Osteoblast (primary cell): ENCODE results near the gene AKT3. TPM values are rescaled to one million over a fixed set of nuclear protein-coding genes. Genes with fewer than 3 reads are reported as not detected.
A peak's percentile ranks its signal among the peaks of the same experiment; 100 is the strongest.

Source experiments
- DNase-seq: peaks from one replicate; pipeline ENCODE4 v3.0.0; 2011; ENCODE audit warnings: low spot score, mixed read lengths; ENCODE audit not compliant: insufficient read length; ENCODE audit errors: missing footprints
- H2AFZ ChIP-seq: 2 replicates; pipeline ENCODE4 v1.6.0; 2011; ENCODE audit warnings: mild to moderate bottlenecking, low read length
- H3K27ac ChIP-seq: 2 replicates; pipeline ENCODE4 v1.5.1; 2011; ENCODE audit warnings: mild to moderate bottlenecking, low read depth, low read length, moderate library complexity
- H3K27me3 ChIP-seq: 2 replicates; pipeline ENCODE4 v1.6.0; 2012; ENCODE audit warnings: mild to moderate bottlenecking, control low read depth, inconsistent platforms, low read length, moderate library complexity; ENCODE audit not compliant: insufficient read depth
- H3K36me3 ChIP-seq: 2 replicates; pipeline ENCODE4 v1.5.1; 2011; ENCODE audit warnings: mild to moderate bottlenecking, low read length, control low read depth, moderate library complexity; ENCODE audit not compliant: insufficient read depth
- H3K4me1 ChIP-seq: 2 replicates; pipeline ENCODE4 v1.5.1; 2011; ENCODE audit warnings: mild to moderate bottlenecking, low read length, control low read depth, moderate library complexity; ENCODE audit not compliant: insufficient read depth
- H3K4me2 ChIP-seq: 2 replicates; pipeline ENCODE4 v1.6.0; 2011; ENCODE audit warnings: mild to moderate bottlenecking, low read length; ENCODE audit not compliant: insufficient read depth
- H3K4me3 ChIP-seq: fragments of 200-600 bp; sonication (generic); 3 replicates; pipeline ENCODE4 v1.5.1; 2012; ENCODE audit warnings: mild to moderate bottlenecking, low read length, inconsistent platforms; ENCODE audit not compliant: insufficient read depth
- H3K79me2 ChIP-seq: 2 replicates; pipeline ENCODE4 v1.6.0; 2012; ENCODE audit warnings: mild to moderate bottlenecking, low read length, control low read depth, inconsistent platforms; ENCODE audit not compliant: insufficient read depth
- H3K9me3 ChIP-seq: 2 replicates; pipeline ENCODE4 v1.5.1; 2011; ENCODE audit warnings: low read depth, low read length, control low read depth
- H4K20me1 ChIP-seq: 2 replicates; pipeline ENCODE4 v1.6.0; 2012; ENCODE audit warnings: mild to moderate bottlenecking, low read length, control low read depth; ENCODE audit not compliant: insufficient read depth
- CTCF ChIP-seq: IDR thresholded peaks from 2 replicates; pipeline ENCODE4 v1.5.1; 2011; ENCODE audit warnings: mild to moderate bottlenecking, low read depth, low read length, moderate library complexity; ENCODE audit errors: extremely low read depth
- total RNA-seq: library from RNA; depleted of rRNA; stranded (reverse); fragments of >200 nt; gene quantifications from 2 replicates; pipeline ENCODE4 v1.2.3, GENCODE V29; 2012

The AKT3 gene
- total RNA-seq, 1 donor = 38.7 TPM

GRCh38 chr1:243719476-243719875 is 130.6 kb downstream of the AKT3 start:
- no peaks in the 10 kb centered on the region for H3K27me3 ChIP-seq
- H3K4me3 ChIP-seq = no peak overlapping the region
- peak overlapping the region; percentile 47 for H3K4me2 ChIP-seq
- TF ChIP-seq CTCF = no peak
- H3K9me3 ChIP-seq = no peaks in the 10 kb centered on the region
- no peaks in the 10 kb centered on the region for H4K20me1 ChIP-seq
- H3K36me3 ChIP-seq = no peaks in the 10 kb centered on the region
- DNase-seq = no peak
- H3K79me2 ChIP-seq = peaks cover 30% of the 10 kb centered on the region
- H3K27ac ChIP-seq = peak overlapping the region; percentile 75
- H2AFZ ChIP-seq = no peak overlapping the region
- peaks cover 26% of the 10 kb centered on the region for H3K4me1 ChIP-seq

- Histone ChIP-seq H3K9me3 (no peaks in the 10 kb centered on the region), H3K27ac (peak overlapping the region; percentile 75), H2AFZ (no peak overlapping the region), H3K27me3 (no peaks in the 10 kb centered on the region), H3K4me1 (peaks cover 26% of the 10 kb centered on the region), H3K36me3 (no peaks in the 10 kb centered on the region), H3K4me3 (peak overlapping the region; percentile 5), H4K20me1 (no peaks in the 10 kb centered on the region), H3K79me2 (peaks cover 30% of the 10 kb centered on the region), H3K4me2 (peak overlapping the region; percentile 47)
- peak; percentile 47 for DNase-seq
- TF ChIP-seq CTCF = no peak
These were observed 131.2 kb downstream of the AKT3 start for GRCh38 chr1:243718893-243719292.

- H3K9me3 ChIP-seq = no peaks in the 10 kb centered on the region
- H3K27ac ChIP-seq = peak overlapping the region; percentile 18
- peaks cover 28% of the 10 kb centered on the region for H3K79me2 ChIP-seq
- H4K20me1 ChIP-seq = no peaks in the 10 kb centered on the region
- H3K27me3 ChIP-seq = no peaks in the 10 kb centered on the region
- H2AFZ ChIP-seq = no peak overlapping the region
- H3K4me2 ChIP-seq = no peak overlapping the region
- TF ChIP-seq CTCF = no peak
- no peak for DNase-seq
- H3K4me3 ChIP-seq = no peak overlapping the region
- H3K4me1 ChIP-seq = peaks cover 23% of the 10 kb centered on the region
- H3K36me3 ChIP-seq = no peaks in the 10 kb centered on the region
These were observed 132.0 kb downstream of the AKT3 start for GRCh38 chr1:243718022-243718421.

- H3K36me3 ChIP-seq = no peaks in the 10 kb centered on the region
- H3K4me3 ChIP-seq = no peak overlapping the region
- H3K9me3 ChIP-seq = no peaks in the 10 kb centered on the region
- peaks cover 30% of the 10 kb centered on the region for H3K79me2 ChIP-seq
- H3K27me3 ChIP-seq = no peaks in the 10 kb centered on the region
- no peak overlapping the region for H2AFZ ChIP-seq
- no peak for TF ChIP-seq CTCF
- no peaks in the 10 kb centered on the region for H4K20me1 ChIP-seq
- H3K4me2 ChIP-seq = no peak overlapping the region
- H3K27ac ChIP-seq = no peak overlapping the region
- no peak for DNase-seq
- peaks cover 23% of the 10 kb centered on the region for H3K4me1 ChIP-seq
These were observed 133.1 kb downstream of the AKT3 start for GRCh38 chr1:243716906-243717305.
